A673 (cell line): ENCODE measurements around the gene CACYBP.

Experiments used
- EZH2 ChIP-seq: fragments of 200-600 bp; sonication (generic); IDR thresholded peaks from 2 replicates; pipeline ENCODE4 v1.6.1; 2017; ENCODE audit warnings: borderline replicate concordance, low read depth, mild to moderate bottlenecking, mixed read lengths, antibody characterized with exemption, low read length; ENCODE audit not compliant: poor library complexity, severe bottlenecking
- TF ChIP-seq, protein P1 (sequence below): fragments of 300-800, 200-600 bp; sonication (generic); conservative IDR thresholded peaks from 2 replicates; pipeline ENCODE4 v1.5.1; 2017; ENCODE audit warnings: low read depth, mild to moderate bottlenecking, antibody characterized with exemption, low read length, moderate library complexity, mixed read lengths

DNA sequence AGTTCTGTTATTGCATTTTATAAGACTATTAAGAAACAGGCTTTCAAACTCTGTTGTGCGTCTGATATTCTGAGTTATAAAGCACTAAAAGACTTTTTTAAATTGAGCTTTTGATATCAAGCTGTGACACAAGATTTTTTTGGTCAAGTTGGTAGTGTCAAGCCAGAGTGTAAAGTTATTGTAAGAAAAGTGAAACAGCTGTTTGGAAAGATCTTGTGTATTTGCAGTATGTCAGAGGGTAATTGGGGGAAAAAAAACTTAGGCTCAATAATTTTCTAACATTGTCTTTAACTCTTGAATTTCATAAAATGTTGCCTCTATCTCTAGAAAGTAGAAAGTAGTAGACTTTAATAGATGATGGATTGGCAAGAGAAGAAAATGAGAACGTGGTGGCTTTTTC lies 3.8 kb downstream of the CACYBP start:
- TF ChIP-seq, protein P1, sequence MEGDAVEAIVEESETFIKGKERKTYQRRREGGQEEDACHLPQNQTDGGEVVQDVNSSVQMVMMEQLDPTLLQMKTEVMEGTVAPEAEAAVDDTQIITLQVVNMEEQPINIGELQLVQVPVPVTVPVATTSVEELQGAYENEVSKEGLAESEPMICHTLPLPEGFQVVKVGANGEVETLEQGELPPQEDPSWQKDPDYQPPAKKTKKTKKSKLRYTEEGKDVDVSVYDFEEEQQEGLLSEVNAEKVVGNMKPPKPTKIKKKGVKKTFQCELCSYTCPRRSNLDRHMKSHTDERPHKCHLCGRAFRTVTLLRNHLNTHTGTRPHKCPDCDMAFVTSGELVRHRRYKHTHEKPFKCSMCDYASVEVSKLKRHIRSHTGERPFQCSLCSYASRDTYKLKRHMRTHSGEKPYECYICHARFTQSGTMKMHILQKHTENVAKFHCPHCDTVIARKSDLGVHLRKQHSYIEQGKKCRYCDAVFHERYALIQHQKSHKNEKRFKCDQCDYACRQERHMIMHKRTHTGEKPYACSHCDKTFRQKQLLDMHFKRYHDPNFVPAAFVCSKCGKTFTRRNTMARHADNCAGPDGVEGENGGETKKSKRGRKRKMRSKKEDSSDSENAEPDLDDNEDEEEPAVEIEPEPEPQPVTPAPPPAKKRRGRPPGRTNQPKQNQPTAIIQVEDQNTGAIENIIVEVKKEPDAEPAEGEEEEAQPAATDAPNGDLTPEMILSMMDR: no peak
- no peak for TF ChIP-seq EZH2
